MM.1S (cell line): ENCODE data around the gene APOC1.
"Not testable (repeated sequence)": the region's sequence is repeated elsewhere in the genome, so short reads cannot be mapped to it uniquely, and the experiment has no call there.

Experiments used
- EZH2 ChIP-seq: fragments of 300-600 bp; sonication (generic); optimal IDR thresholded peaks from 2 replicates; pipeline ENCODE3; 2017; ENCODE audit warnings: low read depth, mild to moderate bottlenecking, antibody characterized with exemption, low read length, mixed read lengths
- EZH2phosphoT487 ChIP-seq: fragments of 300-600 bp; sonication (generic); IDR thresholded peaks from 2 replicates; pipeline ENCODE4 v1.6.1; 2018; ENCODE audit warnings: antibody characterized with exemption, low read length
- TF ChIP-seq, protein P1 (sequence below): fragments of 300-600 bp; sonication (generic); IDR thresholded peaks from 2 replicates; pipeline ENCODE4 v1.5.1; 2016; ENCODE audit warnings: antibody characterized with exemption, low read length, mixed read lengths

GRCh38 chr19:44913512-44914432, 636 bp upstream of the APOC1 start:
- TF ChIP-seq, protein P1, sequence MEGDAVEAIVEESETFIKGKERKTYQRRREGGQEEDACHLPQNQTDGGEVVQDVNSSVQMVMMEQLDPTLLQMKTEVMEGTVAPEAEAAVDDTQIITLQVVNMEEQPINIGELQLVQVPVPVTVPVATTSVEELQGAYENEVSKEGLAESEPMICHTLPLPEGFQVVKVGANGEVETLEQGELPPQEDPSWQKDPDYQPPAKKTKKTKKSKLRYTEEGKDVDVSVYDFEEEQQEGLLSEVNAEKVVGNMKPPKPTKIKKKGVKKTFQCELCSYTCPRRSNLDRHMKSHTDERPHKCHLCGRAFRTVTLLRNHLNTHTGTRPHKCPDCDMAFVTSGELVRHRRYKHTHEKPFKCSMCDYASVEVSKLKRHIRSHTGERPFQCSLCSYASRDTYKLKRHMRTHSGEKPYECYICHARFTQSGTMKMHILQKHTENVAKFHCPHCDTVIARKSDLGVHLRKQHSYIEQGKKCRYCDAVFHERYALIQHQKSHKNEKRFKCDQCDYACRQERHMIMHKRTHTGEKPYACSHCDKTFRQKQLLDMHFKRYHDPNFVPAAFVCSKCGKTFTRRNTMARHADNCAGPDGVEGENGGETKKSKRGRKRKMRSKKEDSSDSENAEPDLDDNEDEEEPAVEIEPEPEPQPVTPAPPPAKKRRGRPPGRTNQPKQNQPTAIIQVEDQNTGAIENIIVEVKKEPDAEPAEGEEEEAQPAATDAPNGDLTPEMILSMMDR: not testable (repeated sequence)
- not testable (repeated sequence) for TF ChIP-seq EZH2, EZH2phosphoT487
